HG03342 (cell line): ENCODE results near the gene MAPRE3.
"Not testable (repeated sequence)": the region's sequence is repeated elsewhere in the genome, so short reads cannot be mapped to it uniquely, and the experiment has no call there.

Experiments used
- ATAC-seq: cut with Tn5 transposase; IDR thresholded peaks from one replicate; pipeline ENCODE4 v1.9.1; 2021; ENCODE audit warnings: mild to moderate bottlenecking, moderate library complexity; ENCODE audit not compliant: unreplicated experiment

The MAPRE3 gene

DNA sequence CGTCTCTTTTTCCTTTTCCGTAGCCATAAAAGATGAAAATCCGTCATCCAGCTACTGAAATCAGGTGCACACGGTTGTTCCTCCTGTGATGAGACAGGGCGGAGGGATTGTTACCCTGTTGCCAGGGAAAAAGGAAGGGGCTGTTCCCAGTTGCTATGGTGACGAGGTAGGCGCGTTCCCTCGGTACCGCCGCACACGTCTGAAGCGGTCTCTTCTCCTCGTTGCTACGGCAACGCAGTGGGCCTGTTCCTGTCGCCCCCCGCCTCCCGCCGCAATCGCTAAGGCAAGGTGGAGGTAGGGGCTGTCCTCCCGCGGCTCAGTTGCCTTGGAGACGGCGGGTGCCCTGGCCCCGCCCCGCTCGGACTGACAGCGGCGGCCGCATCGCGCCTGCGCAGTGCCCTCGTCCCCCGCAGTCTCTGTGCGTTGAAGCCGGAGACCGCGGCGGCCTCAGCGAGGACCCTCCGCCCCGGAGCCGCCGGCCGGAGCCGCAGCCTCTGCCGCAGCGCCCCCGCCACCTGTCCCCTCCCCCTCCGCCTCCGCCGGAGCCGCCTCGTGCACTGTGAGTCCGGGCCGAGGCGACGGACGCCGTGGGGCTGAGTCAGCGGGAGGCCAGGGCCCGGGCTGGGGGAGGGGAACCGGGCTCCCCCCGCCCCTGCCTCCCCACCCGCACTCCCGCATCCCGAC, at the start of gene MAPRE3:
MAPRE3 (plus strand) TSS at position 394 of the 684 bp plus-strand sequence. CDS start 51,582 bp downstream, outside the sequence.
- ATAC-seq: peak; percentile 79

DNA sequence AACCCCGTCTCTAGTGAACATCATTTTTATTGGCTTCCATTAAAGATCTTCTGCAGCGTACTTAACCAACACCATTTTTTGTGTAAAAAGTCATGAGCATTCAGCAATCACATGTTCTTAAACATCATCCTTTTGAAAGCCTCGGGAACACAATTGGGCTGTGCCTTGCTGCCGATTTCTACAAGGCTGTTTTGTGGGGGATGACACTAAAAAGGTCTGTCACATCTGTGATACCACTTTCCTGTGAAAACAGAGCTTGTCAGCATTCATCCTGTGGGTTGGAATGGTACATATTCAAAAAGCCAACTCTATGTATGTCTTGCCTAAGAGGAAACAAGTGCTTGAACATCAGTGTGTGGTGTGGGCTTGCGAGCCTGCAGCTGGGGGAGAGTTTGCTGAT, 49.1 kb upstream of the MAPRE3 start:
- ATAC-seq: no peak

DNA sequence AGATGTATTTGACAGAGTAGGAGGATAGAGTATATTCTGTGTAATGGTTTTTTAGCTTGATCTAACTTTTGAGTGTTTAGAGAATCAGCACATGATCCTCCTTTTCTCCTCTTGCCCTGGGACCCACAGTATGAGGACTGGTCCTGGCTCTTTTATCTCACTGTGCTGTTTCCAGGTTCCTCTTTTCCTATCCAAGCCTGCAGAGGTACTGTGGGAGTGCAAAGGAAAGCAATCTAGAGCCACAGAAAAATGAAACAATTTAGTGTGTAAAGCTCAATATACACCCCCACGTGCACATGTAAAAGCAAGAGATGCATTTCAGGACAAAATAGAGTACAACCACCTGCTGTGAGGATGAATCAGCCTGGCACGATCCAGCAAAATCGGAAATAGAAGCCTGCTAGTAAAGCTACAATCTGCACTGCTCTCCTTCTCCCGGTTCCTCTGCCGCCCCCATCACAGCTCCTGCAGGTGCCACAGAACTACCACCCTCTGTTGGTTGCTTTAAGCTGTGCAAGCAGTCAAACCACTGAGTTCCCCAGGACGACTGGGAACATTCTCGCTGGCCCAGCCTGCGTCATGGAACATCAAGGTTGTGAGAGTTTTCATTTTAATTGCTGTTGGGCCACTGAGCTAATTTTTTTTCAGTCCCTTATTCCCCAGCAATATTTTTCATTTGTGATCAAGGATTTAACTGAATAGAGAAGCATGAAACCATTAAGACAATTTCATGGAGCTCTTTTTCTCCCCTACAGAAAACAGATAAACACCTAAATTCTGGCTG, 47.8 kb upstream of the MAPRE3 start:
- peak; percentile 46 for ATAC-seq

DNA sequence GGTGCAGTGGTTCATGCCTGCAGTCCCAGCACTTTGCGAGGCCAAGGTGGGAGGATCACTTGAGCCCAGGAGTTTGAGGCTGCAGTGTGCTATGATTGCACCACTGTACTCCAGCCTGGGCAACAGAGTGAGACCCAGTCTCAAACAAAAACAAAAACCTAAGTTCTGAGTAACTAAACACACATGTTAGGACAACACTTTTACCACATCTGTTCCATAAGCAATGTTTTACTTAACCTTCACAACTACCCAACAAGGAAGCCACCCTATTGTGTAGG, 47.3 kb upstream of the MAPRE3 start:
- not testable (repeated sequence) for ATAC-seq

- no peak for ATAC-seq
These were observed 45.7 kb upstream of the MAPRE3 start for GRCh38 chr2:26924731-26925099.

DNA sequence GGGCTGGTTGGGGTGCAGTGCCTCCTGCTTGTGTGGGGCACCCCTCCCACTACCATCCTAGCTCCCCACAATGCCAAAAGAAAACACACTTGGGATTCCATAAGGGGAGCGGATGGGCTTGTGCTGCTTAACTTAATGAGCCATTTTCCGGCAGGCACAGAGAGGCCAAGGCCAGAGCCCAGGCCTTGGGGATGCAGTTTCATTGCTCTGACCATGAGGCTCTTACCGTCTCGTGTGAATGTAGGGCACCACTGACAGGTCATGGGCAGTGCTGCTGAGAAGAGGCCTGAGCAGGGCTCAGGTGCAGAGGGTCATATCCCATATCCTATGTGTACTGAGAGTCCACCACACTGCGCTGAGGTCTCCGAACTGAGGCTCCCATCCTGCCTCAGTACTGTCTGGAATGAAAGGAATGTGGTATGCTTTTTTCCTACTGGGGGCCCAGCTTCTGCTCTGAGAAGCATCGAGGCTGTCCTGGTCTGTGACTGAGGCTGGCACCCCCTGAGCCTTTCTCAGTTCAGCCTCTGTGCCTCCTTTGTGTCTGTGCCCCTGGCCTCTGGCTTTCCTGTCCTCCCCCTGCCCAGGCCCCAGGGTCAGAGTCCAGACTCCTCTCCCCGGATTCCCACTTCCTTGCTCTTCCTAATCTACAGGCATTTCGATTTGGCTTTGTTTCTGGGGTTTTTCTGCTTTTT, 45.2 kb upstream of the MAPRE3 start:
- ATAC-seq: no peak

DNA sequence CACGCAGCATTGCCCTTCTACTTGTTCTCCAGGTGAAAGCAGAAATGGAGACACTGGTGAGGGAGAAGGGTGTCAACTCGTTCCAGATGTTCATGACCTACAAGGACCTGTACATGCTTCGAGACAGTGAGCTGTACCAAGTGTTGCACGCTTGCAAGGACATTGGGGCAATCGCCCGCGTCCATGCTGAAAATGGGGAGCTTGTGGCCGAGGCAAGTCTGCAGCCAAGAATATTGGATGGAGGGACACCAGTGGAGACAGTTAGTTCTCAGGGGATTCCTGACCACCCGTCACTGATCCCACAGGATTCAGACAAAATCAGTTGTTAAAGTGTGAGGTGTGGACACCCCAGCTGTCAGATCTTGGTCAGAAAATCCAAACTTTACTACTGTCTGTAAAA, 43.2 kb upstream of the MAPRE3 start:
- ATAC-seq: no peak

DNA sequence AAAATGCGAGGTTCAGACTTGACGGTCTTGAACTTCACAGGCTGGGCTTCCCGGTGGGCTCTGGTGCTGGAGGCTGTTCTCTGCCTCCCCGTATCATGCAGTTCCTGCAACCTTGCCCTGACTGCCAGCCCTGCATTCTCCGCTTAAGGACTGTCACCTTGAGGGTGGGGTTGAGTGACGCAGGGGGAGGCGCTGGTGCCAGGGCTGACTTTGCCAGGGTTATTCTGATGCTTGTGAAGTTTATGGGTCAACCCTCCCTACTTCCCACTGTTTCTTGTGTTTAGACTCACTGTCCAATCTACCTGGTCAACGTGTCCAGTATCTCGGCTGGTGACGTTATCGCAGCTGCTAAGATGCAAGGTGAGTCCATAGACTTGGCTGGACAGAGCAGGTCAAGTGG, 37.5 kb upstream of the MAPRE3 start:
- no peak for ATAC-seq

- ATAC-seq: no peak
These were observed 36.8 kb upstream of the MAPRE3 start for GRCh38 chr2:26933431-26934334.

GRCh38 chr2:26934335-26934724, 36.1 kb upstream of the MAPRE3 start:
- ATAC-seq: no peak

GRCh38 chr2:26934985-26935384, 35.5 kb upstream of the MAPRE3 start:
- ATAC-seq: no peak

DNA sequence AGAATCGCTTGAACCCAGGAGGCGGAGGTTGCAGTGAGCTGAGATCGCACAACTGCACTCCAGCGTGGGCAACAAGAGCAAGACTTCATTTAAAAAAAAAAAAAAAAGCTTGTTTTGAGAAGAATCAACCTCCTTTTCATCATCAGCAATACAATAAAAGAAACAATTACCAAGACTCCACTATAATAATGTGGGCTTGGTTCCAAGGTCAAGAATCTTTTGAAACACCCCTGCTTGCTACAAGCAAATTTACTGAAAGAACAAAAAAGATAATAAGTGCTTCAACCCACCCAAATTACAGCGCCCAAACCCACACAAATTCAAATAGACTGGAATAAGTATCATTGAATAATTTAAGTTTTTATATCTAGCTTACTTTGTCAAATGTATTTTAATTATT, 33.6 kb upstream of the MAPRE3 start:
- ATAC-seq: no peak

- no peak for ATAC-seq
These were observed 31.9 kb upstream of the MAPRE3 start for GRCh38 chr2:26938399-26939118.

GRCh38 chr2:26940001-26940400, 30.4 kb upstream of the MAPRE3 start:
- no peak for ATAC-seq

GRCh38 chr2:26941486-26941885, 29.0 kb upstream of the MAPRE3 start:
- no peak for ATAC-seq

DNA sequence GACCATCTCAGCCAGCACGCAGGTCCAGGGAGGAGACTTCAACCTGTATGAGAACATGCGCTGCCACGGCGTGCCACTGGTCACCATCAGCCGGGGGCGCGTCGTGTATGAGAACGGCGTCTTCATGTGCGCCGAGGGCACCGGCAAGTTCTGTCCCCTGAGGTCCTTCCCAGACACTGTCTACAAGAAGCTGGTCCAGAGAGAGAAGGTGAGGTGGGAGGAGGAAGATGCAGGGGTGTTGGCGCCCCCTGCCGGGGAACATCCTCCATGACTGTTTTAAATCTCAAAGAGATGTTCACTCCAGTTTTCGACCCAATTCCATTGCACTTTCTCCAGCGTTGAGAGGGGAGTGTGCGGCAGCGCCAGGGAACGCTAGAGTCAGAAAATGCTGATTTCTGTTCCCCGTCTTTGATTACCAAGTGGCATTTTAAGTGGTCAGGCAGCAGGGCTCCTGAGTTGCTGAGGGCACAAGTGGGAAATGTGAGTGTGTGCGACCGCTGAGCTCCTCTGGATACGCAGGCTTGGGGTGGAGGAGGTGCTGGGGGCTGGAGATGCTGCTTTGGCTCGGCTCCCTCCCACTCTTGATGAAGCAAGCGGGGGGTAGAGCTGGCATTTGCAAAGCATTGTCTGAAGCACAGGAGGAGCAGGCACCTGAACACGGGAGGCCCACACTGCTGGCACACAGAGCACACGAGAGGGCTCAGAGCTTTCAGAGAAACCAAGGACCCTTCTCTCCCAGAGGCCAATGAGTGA, 27.7 kb upstream of the MAPRE3 start:
- no peak for ATAC-seq

DNA sequence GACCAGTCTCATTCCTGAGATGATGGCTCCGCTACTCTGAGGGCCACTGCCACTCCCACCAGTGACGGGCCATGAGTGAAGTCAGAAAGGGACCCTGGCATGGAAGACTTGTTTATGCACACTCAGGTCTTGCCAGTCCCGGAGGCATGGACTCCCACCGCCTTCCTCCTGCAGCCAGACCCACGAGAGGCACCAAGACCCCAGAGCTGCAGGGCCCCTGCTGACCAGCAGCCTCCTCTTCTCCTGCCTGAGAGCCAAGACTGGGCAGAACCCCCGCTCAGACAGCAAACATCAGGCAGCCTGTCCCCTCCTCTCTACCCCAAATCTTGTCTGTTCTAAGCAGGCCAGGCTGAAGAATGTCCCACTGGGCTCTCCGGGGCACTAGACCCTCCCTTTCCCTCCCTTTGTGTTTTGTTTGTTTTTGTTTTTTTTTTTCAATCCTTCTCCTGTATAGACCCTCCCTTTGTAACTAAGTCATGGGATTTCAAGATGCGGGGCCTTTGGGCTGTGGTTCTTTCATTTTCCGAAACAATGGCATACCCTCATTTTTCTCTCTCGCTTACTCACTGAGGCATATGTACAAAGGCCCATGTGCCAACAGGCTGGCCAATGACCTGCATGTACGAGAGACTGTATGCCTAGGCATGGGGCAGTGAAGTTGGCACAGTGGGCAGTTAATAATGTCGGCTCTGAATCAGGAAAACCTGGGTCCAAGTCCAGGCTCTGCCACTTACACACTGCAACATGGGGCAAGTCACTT, 24.3 kb upstream of the MAPRE3 start:
- ATAC-seq: no peak

- no peak for ATAC-seq
These were observed 23.3 kb upstream of the MAPRE3 start for GRCh38 chr2:26946841-26947784.
